ENCODE data around the gene OVAAL. TPM values are rescaled to one million over a fixed set of nuclear protein-coding genes. Genes with fewer than 3 reads are reported as not detected.

Gene OVAAL
- total RNA-seq, 3 donors from 2014 or later (not counting 1 experiment from before 2014, with no cell fraction given): not detected

- H3K9me3 ChIP-seq (ENCODE audit: control insufficient read depth, insufficient read depth, low read length): no peaks in the 10 kb centered on the region
- H3K4me3 ChIP-seq (ENCODE audit: low read length): no peak overlapping the region
- Mint-ChIP-seq H3K36me3 (no peaks in the 10 kb centered on the region), H3K4me3 (no peak overlapping the region), H3K9me3 (no peaks in the 10 kb centered on the region), H3K27me3 (ENCODE audit: low read depth in 2 of 2) (peaks cover 21 to 29% of the 10 kb centered on the region in 2 donors), H3K27ac (no peak overlapping the region), H3K4me1 (no peaks in the 10 kb centered on the region)
- H3K27me3 ChIP-seq (ENCODE audit: control insufficient read depth, insufficient read depth, low read length): no peaks in the 10 kb centered on the region
- intact Hi-C loops (cut with micrococcal nuclease): no loop called here
- 73% methylated on average over 3 of the region's 3 CpGs for WGBS (ENCODE audit: insufficient coverage)
- TF ChIP-seq CTCF (IDR thresholded peaks at IDR 0.05): no peak
- no peaks in the 10 kb centered on the region for H3K36me3 ChIP-seq (ENCODE audit: control insufficient read depth, insufficient read depth, low read length)
- ATAC-seq (no peak), DNase-seq (no peak)
- no peak overlapping the region for H3K27ac ChIP-seq (ENCODE audit: low read length)
- H3K4me1 ChIP-seq (ENCODE audit: control insufficient read depth, insufficient read depth, low read length): no peaks in the 10 kb centered on the region
Measured at GRCh38 chr1:180560200-180560867, 1.6 kb downstream of the OVAAL start.

- no peak overlapping the region for H3K27ac Mint-ChIP-seq
- H3K4me1 Mint-ChIP-seq: no peaks in the 10 kb centered on the region
- no peak for ATAC-seq
- no peaks in the 10 kb centered on the region for H3K9me3 ChIP-seq (ENCODE audit: control insufficient read depth, insufficient read depth, low read length)
- no peaks in the 10 kb centered on the region for H3K36me3 ChIP-seq (ENCODE audit: control insufficient read depth, insufficient read depth, low read length)
- H3K27me3 Mint-ChIP-seq (ENCODE audit: low read depth in 2 of 2): peaks cover 21 to 29% of the 10 kb centered on the region in 2 donors
- no peak for TF ChIP-seq CTCF (IDR thresholded peaks at IDR 0.05)
- 92% methylated on average over 4 of the region's 5 CpGs for WGBS (ENCODE audit: insufficient coverage)
- no peak overlapping the region for H3K4me3 Mint-ChIP-seq
- no peaks in the 10 kb centered on the region for H3K9me3 Mint-ChIP-seq
- H3K4me3 ChIP-seq (ENCODE audit: low read length): no peak overlapping the region
- no peaks in the 10 kb centered on the region for H3K4me1 ChIP-seq (ENCODE audit: control insufficient read depth, insufficient read depth, low read length)
- no peaks in the 10 kb centered on the region for H3K36me3 Mint-ChIP-seq
- no peak for DNase-seq
- no peak overlapping the region for H3K27ac ChIP-seq (ENCODE audit: low read length)
- no peaks in the 10 kb centered on the region for H3K27me3 ChIP-seq (ENCODE audit: control insufficient read depth, insufficient read depth, low read length)
- intact Hi-C loops (cut with micrococcal nuclease): no loop called here
Measured at GRCh38 chr1:180560868-180561600, 2.3 kb downstream of the OVAAL start.

GRCh38 chr1:180562640-180563025 lies 3.9 kb downstream of the OVAAL start:
- intact Hi-C loops (cut with micrococcal nuclease): no loop called here
- ATAC-seq: no peak
- H3K27ac Mint-ChIP-seq: no peak overlapping the region
- no peaks in the 10 kb centered on the region for H3K4me1 ChIP-seq (ENCODE audit: control insufficient read depth, insufficient read depth, low read length)
- TF ChIP-seq CTCF (IDR thresholded peaks at IDR 0.05): no peak
- H3K36me3 ChIP-seq (ENCODE audit: control insufficient read depth, insufficient read depth, low read length): no peaks in the 10 kb centered on the region
- H3K9me3 Mint-ChIP-seq: no peaks in the 10 kb centered on the region
- no peak overlapping the region for H3K27ac ChIP-seq (ENCODE audit: low read length)
- no peaks in the 10 kb centered on the region for H3K36me3 Mint-ChIP-seq
- H3K27me3 ChIP-seq (ENCODE audit: control insufficient read depth, insufficient read depth, low read length): no peaks in the 10 kb centered on the region
- no peaks in the 10 kb centered on the region for H3K9me3 ChIP-seq (ENCODE audit: control insufficient read depth, insufficient read depth, low read length)
- WGBS (ENCODE audit: insufficient coverage): 100% methylated on average over 1 of the region's 1 CpG
- no peak overlapping the region for H3K4me3 Mint-ChIP-seq
- H3K27me3 Mint-ChIP-seq (ENCODE audit: low read depth in 2 of 2): peaks cover 22 to 35% of the 10 kb centered on the region in 2 donors
- H3K4me1 Mint-ChIP-seq: no peaks in the 10 kb centered on the region
- H3K4me3 ChIP-seq (ENCODE audit: low read length): no peak overlapping the region
- DNase-seq: no peak

All from natural killer cell (primary cell).